CD4-positive, CD25-positive, alpha-beta regulatory T cell (primary cell): Measurements from ENCODE around the gene JMJD4. TPM values are rescaled to one million over a fixed set of nuclear protein-coding genes. Genes with fewer than 3 reads are reported as not detected.

Experiments used
- polyA plus RNA-seq, 4 donors: library from polyadenylated mRNA; unstranded; fragments of 300-500 nt; fragmentation: Illumina TruSeq; gene quantifications; one replicate each; pipeline ENCODE4 v1.2.3, GENCODE V29; 2021
- total RNA-seq: library from RNA; stranded (reverse); gene quantifications from one replicate; pipeline ENCODE4 v1.2.3, GENCODE V29; 2022

Gene JMJD4
- total and polyA plus RNA-seq, 5 donors from 2014 or later, result 9.7 to 28.9 (median 26.5) TPM

Other genes with a start within 250 kb of the JMJD4 start
- 9.9 TPM for gene ZNF678, start 171.7 kb downstream of the JMJD4 start, total RNA-seq
- 1 to 10 TPM; 2.4 to 8.2 (median 3.2) TPM for gene ZNF678, start 171.7 kb downstream of the JMJD4 start, polyA plus RNA-seq
- gene SNAP47, start 133 bp upstream of the JMJD4 start, total RNA-seq, result 26.3 TPM
- 10 to 100 TPM; 47.0 to 60.1 (median 52.0) TPM for gene SNAP47, start 133 bp upstream of the JMJD4 start, polyA plus RNA-seq
- gene PRSS38, start 80.4 kb upstream of the JMJD4 start, total RNA-seq, result not detected
- not detected for gene PRSS38, start 80.4 kb upstream of the JMJD4 start, polyA plus RNA-seq
- 0.20 TPM for gene WNT9A, start 212.6 kb upstream of the JMJD4 start, total RNA-seq
- not detected for gene WNT9A, start 212.6 kb upstream of the JMJD4 start, polyA plus RNA-seq